WTC11 (cell line): ENCODE measurements around the gene LMCD1.

Experiments
- ETV6 ChIP-seq: sonication (generic); formaldehyde crosslinking; IDR thresholded peaks from 2 replicates; pipeline ENCODE4 v1.8.1; 2022; ENCODE audit warnings: mild to moderate bottlenecking, missing genetic modification reagents
- IRF2 ChIP-seq: sonication (generic); formaldehyde crosslinking; IDR thresholded peaks from 2 replicates; pipeline ENCODE4 v1.8.0; 2022; ENCODE audit warnings: low read depth, missing genetic modification reagents, borderline replicate concordance
- JUN ChIP-seq: sonication (generic); formaldehyde crosslinking; IDR thresholded peaks from 2 replicates; pipeline ENCODE4 v1.8.0; 2023; ENCODE audit warnings: mild to moderate bottlenecking, missing genetic modification reagents
- NR2C2 ChIP-seq: sonication (generic); formaldehyde crosslinking; IDR thresholded peaks from 2 replicates; pipeline ENCODE4 v1.8.0; 2022; ENCODE audit warnings: mild to moderate bottlenecking, missing genetic modification reagents
- TP53 ChIP-seq: sonication (generic); formaldehyde crosslinking; IDR thresholded peaks from 2 replicates; pipeline ENCODE4 v1.8.1; 2023; ENCODE audit warnings: mild to moderate bottlenecking, missing genetic modification reagents
- ZNF121 ChIP-seq: sonication (generic); formaldehyde crosslinking; IDR thresholded peaks from 2 replicates; pipeline ENCODE4 v1.8.0; 2023; ENCODE audit warnings: missing genetic modification reagents
- TF ChIP-seq, protein P1 (sequence below): fragments of 200-600 bp; IDR thresholded peaks from 2 replicates; pipeline ENCODE4 v1.8.0; 2022; ENCODE audit warnings: antibody characterized with exemption
- TF ChIP-seq, protein P2 (sequence below): sonication (generic); formaldehyde crosslinking; conservative IDR thresholded peaks from 2 replicates; pipeline ENCODE4 v1.8.1; 2022; ENCODE audit warnings: mild to moderate bottlenecking, missing genetic modification reagents
- TF ChIP-seq, protein P3 (sequence below): fragments of 250-450 bp; sonication (Bioruptor Pico); IDR thresholded peaks from 2 replicates; pipeline ENCODE4 v1.9.0; 2021; ENCODE audit warnings: mild to moderate bottlenecking, borderline replicate concordance

DNA sequence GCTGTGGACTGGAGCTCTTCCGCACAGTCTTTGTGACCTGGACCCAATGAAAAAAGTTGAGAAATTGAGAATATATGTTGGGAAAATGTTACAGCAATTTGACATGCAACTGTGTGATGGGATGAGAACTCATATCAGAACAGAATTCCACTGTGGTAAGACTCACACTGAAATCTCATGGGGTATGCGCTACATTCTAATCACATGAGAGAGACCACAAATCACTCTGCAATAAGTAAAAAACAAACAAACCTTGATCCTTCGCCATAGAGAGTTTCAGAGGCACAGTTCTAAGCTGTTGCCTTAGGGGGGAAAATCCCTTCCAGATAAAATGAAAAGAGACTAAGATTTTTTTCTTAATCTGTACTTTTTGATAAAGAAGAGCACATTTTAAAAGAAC is 37.3 kb downstream of the LMCD1 start:
- TF ChIP-seq, protein P1, sequence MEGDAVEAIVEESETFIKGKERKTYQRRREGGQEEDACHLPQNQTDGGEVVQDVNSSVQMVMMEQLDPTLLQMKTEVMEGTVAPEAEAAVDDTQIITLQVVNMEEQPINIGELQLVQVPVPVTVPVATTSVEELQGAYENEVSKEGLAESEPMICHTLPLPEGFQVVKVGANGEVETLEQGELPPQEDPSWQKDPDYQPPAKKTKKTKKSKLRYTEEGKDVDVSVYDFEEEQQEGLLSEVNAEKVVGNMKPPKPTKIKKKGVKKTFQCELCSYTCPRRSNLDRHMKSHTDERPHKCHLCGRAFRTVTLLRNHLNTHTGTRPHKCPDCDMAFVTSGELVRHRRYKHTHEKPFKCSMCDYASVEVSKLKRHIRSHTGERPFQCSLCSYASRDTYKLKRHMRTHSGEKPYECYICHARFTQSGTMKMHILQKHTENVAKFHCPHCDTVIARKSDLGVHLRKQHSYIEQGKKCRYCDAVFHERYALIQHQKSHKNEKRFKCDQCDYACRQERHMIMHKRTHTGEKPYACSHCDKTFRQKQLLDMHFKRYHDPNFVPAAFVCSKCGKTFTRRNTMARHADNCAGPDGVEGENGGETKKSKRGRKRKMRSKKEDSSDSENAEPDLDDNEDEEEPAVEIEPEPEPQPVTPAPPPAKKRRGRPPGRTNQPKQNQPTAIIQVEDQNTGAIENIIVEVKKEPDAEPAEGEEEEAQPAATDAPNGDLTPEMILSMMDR: no peak
- no peak for TF ChIP-seq ETV6 (CRISPR knock-in tag)
- no peak for TF ChIP-seq ZNF121 (CRISPR knock-in tag)
- no peak for TF ChIP-seq JUN (CRISPR knock-in tag)
- TF ChIP-seq, protein P2, sequence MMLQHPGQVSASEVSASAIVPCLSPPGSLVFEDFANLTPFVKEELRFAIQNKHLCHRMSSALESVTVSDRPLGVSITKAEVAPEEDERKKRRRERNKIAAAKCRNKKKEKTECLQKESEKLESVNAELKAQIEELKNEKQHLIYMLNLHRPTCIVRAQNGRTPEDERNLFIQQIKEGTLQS (CRISPR knock-in tag): no peak
- TF ChIP-seq NR2C2 (CRISPR knock-in tag): no peak
- no peak for TF ChIP-seq TP53 (CRISPR knock-in tag)
- TF ChIP-seq, protein P3, sequence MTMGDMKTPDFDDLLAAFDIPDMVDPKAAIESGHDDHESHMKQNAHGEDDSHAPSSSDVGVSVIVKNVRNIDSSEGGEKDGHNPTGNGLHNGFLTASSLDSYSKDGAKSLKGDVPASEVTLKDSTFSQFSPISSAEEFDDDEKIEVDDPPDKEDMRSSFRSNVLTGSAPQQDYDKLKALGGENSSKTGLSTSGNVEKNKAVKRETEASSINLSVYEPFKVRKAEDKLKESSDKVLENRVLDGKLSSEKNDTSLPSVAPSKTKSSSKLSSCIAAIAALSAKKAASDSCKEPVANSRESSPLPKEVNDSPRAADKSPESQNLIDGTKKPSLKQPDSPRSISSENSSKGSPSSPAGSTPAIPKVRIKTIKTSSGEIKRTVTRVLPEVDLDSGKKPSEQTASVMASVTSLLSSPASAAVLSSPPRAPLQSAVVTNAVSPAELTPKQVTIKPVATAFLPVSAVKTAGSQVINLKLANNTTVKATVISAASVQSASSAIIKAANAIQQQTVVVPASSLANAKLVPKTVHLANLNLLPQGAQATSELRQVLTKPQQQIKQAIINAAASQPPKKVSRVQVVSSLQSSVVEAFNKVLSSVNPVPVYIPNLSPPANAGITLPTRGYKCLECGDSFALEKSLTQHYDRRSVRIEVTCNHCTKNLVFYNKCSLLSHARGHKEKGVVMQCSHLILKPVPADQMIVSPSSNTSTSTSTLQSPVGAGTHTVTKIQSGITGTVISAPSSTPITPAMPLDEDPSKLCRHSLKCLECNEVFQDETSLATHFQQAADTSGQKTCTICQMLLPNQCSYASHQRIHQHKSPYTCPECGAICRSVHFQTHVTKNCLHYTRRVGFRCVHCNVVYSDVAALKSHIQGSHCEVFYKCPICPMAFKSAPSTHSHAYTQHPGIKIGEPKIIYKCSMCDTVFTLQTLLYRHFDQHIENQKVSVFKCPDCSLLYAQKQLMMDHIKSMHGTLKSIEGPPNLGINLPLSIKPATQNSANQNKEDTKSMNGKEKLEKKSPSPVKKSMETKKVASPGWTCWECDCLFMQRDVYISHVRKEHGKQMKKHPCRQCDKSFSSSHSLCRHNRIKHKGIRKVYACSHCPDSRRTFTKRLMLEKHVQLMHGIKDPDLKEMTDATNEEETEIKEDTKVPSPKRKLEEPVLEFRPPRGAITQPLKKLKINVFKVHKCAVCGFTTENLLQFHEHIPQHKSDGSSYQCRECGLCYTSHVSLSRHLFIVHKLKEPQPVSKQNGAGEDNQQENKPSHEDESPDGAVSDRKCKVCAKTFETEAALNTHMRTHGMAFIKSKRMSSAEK (CRISPR knock-in tag): no peak
- TF ChIP-seq IRF2 (CRISPR knock-in tag): no peak
